ENCODE measurements around the gene AFG1L.

The AFG1L gene

GRCh38 chr6:108468346-108468745 lies 173.5 kb downstream of the AFG1L start:
- Histone ChIP-seq H3K36me3 (ENCODE audit: insufficient read depth, low read length) (no peaks in the 10 kb centered on the region), H3K4me3 (no peak overlapping the region), H3K9ac (ENCODE audit: insufficient read length) (no peak overlapping the region), H3K9me3 (ENCODE audit: low read depth, low read length) (no peaks in the 10 kb centered on the region), H3K27ac (no peak overlapping the region)
- no peak for DNase-seq (ENCODE audit: low read depth, low spot score)
- no peak for TF ChIP-seq EZH2 (IDR thresholded peaks at IDR 0.05)
- TF ChIP-seq FOXP2 (optimal IDR thresholded peaks at IDR 0.05; ENCODE audit: control extremely low read depth, extremely low read length, insufficient read depth): no peak
- TF ChIP-seq POLR2AphosphoS5 (IDR thresholded peaks at IDR 0.05; ENCODE audit: borderline replicate concordance, low read depth, low read length): no peak

DNA sequence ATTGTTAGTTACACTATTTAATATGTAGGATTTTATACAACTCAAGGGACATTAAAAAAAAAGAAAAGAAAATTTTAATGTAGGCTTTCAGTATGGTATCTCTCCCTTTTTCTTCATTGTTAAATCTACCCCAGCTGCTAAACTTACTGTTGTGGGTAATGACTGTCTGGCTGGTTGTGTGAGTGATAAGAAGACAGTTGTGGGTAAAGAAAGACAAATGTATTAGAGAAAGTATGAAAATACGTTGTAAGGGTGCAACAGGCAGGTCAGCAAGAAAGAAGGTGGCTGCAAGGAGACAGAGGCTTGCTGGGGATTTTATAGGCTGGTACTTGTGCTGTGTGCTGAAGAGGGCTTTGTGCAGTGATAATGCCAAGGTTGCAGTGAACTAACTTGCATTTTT lies 174.5 kb downstream of the AFG1L start:
- Histone ChIP-seq H3K9me3 (ENCODE audit: low read depth, low read length) (no peaks in the 10 kb centered on the region), H3K4me3 (no peak overlapping the region), H3K27ac (no peak overlapping the region), H3K9ac (ENCODE audit: insufficient read length) (no peak overlapping the region), H3K36me3 (ENCODE audit: insufficient read depth, low read length) (no peaks in the 10 kb centered on the region)
- DNase-seq (ENCODE audit: low read depth, low spot score): no peak
- TF ChIP-seq EZH2 (IDR thresholded peaks at IDR 0.05) (no peak), POLR2AphosphoS5 (IDR thresholded peaks at IDR 0.05; ENCODE audit: borderline replicate concordance, low read depth, low read length) (no peak), FOXP2 (optimal IDR thresholded peaks at IDR 0.05; ENCODE audit: control extremely low read depth, extremely low read length, insufficient read depth) (no peak)

DNA sequence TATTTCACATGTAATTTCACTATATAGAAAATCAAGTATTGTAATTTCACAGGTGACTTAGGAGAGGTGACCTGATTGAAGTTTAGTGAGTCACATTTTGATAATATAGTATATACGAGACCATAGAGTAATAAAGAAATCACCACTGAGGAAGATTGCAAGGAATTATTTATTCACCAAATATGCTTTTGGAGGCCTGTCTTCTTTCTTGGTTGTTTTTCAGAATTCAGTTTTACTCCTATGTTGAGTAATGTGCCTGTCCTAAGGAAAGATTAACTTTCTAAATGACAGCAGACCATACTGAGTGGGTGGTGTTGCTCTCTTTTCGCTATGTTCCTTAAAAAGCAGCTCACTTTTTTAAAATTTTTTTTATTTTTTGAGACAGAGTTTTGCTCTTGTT lies 178.3 kb downstream of the AFG1L start:
- no peaks in the 10 kb centered on the region for H3K36me3 ChIP-seq (ENCODE audit: insufficient read depth, low read length)
- H3K27ac ChIP-seq: no peak overlapping the region
- TF ChIP-seq POLR2AphosphoS5 (IDR thresholded peaks at IDR 0.05; ENCODE audit: borderline replicate concordance, low read depth, low read length) (no peak), FOXP2 (optimal IDR thresholded peaks at IDR 0.05; ENCODE audit: control extremely low read depth, extremely low read length, insufficient read depth) (no peak), EZH2 (IDR thresholded peaks at IDR 0.05) (no peak)
- no peak for DNase-seq (ENCODE audit: low read depth, low spot score)
- no peak overlapping the region for H3K4me3 ChIP-seq
- no peaks in the 10 kb centered on the region for H3K9me3 ChIP-seq (ENCODE audit: low read depth, low read length)
- H3K9ac ChIP-seq (ENCODE audit: insufficient read length): no peak overlapping the region

GRCh38 chr6:108476376-108476775 lies 181.5 kb downstream of the AFG1L start:
- H3K4me3 ChIP-seq: no peak overlapping the region
- no peaks in the 10 kb centered on the region for H3K9me3 ChIP-seq (ENCODE audit: low read depth, low read length)
- no peak for DNase-seq (ENCODE audit: low read depth, low spot score)
- no peak overlapping the region for H3K27ac ChIP-seq
- H3K9ac ChIP-seq (ENCODE audit: insufficient read length): no peak overlapping the region
- 0 out of 2 replicates have a peak, but pooled peaks cover 4% of the 10 kb centered on the region for H3K36me3 ChIP-seq (ENCODE audit: insufficient read depth, low read length)
- TF ChIP-seq POLR2AphosphoS5 (IDR thresholded peaks at IDR 0.05; ENCODE audit: borderline replicate concordance, low read depth, low read length) (no peak), EZH2 (IDR thresholded peaks at IDR 0.05) (no peak), FOXP2 (optimal IDR thresholded peaks at IDR 0.05; ENCODE audit: control extremely low read depth, extremely low read length, insufficient read depth) (no peak)

DNA sequence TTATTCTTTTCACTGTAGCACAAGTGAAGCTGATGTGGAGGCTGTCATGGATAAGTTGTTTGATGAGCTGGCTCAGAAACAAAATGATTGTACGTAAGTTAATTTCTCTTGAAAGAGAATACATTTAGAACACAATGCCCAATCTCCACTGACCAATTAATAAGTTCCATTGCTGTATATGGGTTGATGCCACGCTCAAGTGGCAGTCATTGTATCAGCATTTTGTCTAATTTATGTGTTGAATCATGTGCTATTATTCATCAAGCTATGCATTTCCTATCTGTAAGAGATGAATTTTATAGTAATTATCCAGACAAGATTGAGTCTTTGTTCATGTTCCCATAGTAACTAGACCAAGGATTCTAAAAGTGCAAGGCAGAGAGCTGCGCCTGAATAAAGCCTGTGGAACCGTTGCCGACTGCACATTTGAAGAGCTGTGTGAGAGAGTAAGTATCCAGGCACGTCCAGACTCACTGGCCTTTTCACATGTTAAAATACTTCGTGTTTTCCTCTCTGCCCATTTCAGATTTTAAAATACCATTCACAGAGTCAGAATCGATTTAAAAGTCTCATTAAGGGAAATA lies 182.1 kb downstream of the AFG1L start:
- Histone ChIP-seq H3K9ac (ENCODE audit: insufficient read length) (no peak overlapping the region), H3K4me3 (no peak overlapping the region), H3K36me3 (ENCODE audit: insufficient read depth, low read length) (0 out of 2 replicates have a peak, but pooled peaks cover 4% of the 10 kb centered on the region), H3K9me3 (ENCODE audit: low read depth, low read length) (no peaks in the 10 kb centered on the region), H3K27ac (no peak overlapping the region)
- no peak for DNase-seq (ENCODE audit: low read depth, low spot score)
- TF ChIP-seq EZH2 (IDR thresholded peaks at IDR 0.05): no peak
- no peak for TF ChIP-seq FOXP2 (optimal IDR thresholded peaks at IDR 0.05; ENCODE audit: control extremely low read depth, extremely low read length, insufficient read depth)
- no peak for TF ChIP-seq POLR2AphosphoS5 (IDR thresholded peaks at IDR 0.05; ENCODE audit: borderline replicate concordance, low read depth, low read length)

DNA sequence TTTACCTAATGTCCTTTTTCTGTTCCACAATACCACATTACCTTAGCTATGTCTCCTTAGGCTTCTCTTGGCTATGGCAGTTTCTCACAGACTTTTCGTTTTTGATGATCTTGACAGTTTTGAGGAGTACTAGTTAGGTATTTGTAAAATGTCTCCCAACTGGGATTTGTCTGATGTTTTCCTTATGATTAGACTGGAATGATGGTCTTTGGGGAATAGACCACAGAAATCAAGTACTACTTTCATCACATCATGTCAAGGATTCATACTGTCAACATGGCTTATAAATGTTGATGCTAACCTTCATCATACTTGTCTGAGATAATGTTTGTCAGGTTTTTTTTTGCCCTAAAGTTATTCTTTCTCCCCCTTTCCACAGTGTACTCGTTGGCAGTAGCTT lies 187.7 kb downstream of the AFG1L start:
- Histone ChIP-seq H3K9ac (ENCODE audit: insufficient read length) (no peak overlapping the region), H3K9me3 (ENCODE audit: low read depth, low read length) (no peaks in the 10 kb centered on the region), H3K36me3 (ENCODE audit: insufficient read depth, low read length) (0 out of 2 replicates have a peak, but pooled peaks cover 4% of the 10 kb centered on the region), H3K27ac (no peak overlapping the region), H3K4me3 (no peak overlapping the region)
- DNase-seq (ENCODE audit: low read depth, low spot score): no peak
- TF ChIP-seq EZH2 (IDR thresholded peaks at IDR 0.05): no peak

DNA sequence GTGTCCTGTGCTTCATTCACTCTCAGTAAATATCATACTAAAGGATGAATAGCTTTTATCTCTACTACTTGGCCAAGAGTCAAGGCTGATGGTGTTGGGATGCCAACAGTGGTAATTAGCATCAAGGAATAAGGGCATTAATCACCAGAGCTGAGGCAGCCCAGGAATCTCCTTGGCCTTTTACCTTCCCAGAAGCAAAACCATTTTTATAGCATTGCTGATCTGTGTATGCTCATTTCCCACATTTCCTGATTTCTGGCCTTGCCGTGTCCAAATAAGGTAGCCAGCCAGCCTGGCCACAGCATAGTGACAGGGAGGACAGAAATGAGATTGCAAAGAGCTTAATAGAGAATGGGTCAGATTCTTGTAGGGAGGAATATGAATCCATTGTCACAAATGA lies 189.2 kb downstream of the AFG1L start:
- TF ChIP-seq FOXP2 (optimal IDR thresholded peaks at IDR 0.05; ENCODE audit: control extremely low read depth, extremely low read length, insufficient read depth) (no peak), POLR2AphosphoS5 (IDR thresholded peaks at IDR 0.05; ENCODE audit: borderline replicate concordance, low read depth, low read length) (no peak), EZH2 (IDR thresholded peaks at IDR 0.05) (no peak)
- Histone ChIP-seq H3K9me3 (ENCODE audit: low read depth, low read length) (no peaks in the 10 kb centered on the region), H3K4me3 (no peak overlapping the region), H3K36me3 (ENCODE audit: insufficient read depth, low read length) (0 out of 2 replicates have a peak, but pooled peaks cover 4% of the 10 kb centered on the region), H3K9ac (ENCODE audit: insufficient read length) (no peak overlapping the region), H3K27ac (no peak overlapping the region)
- DNase-seq (ENCODE audit: low read depth, low spot score): no peak

DNA sequence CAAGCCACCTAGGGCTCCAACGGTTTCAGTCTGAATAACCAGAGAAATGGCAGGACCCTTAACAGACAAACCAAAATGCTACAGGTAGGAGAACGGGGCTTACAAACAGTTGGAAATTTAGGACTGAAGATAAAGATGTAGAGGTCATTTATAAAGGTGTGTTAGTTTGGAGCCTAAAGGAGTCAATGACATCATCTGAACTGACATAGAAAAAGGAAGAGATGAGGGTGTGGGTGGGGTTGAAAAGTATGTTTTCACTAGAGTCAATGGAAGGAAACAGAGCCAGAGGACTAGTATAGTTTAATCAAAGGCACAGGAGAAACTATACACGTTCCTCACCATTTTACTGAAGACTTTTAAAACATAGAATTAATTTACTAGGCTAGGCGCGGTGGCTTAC lies 194.8 kb downstream of the AFG1L start:
- no peak for DNase-seq (ENCODE audit: low read depth, low spot score)
- no peaks in the 10 kb centered on the region for H3K9me3 ChIP-seq (ENCODE audit: low read depth, low read length)
- TF ChIP-seq EZH2 (IDR thresholded peaks at IDR 0.05) (no peak), FOXP2 (optimal IDR thresholded peaks at IDR 0.05; ENCODE audit: control extremely low read depth, extremely low read length, insufficient read depth) (no peak), POLR2AphosphoS5 (IDR thresholded peaks at IDR 0.05; ENCODE audit: borderline replicate concordance, low read depth, low read length) (no peak)

DNA sequence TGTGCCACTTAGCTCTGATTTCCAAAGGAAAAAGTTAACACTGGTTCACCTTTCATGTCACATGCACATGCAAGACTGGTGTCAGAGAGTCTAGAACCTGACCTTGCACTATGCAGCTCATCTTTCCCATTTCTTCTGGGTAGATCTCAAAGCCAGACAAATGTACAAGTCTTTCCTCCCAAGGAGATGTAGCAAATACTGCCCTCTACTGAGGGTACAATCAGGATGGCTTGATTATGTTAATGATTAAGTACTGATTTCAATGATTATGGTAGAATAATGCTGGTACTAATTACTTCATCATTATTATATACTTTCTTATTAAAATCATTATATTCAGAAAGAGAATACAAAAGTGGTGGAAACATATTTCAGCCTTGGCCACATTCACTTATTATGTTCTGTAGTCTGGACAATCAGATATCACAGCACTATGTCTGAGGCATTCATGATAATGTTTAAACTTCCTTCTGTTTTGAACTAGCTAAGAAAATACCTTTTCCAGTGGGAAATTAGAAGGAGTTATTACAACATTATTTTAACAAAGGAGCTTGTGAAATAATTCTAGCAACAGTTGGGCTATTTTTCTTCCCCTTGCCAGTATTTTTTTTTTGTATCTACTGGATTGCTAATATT lies 197.4 kb downstream of the AFG1L start:
- no peak for TF ChIP-seq FOXP2 (optimal IDR thresholded peaks at IDR 0.05; ENCODE audit: control extremely low read depth, extremely low read length, insufficient read depth)
- no peaks in the 10 kb centered on the region for H3K9me3 ChIP-seq (ENCODE audit: low read depth, low read length)
- peak; percentile 53 for DNase-seq (ENCODE audit: low read depth, low spot score)
- H3K4me3 ChIP-seq: no peak overlapping the region
- no peaks in the 10 kb centered on the region for H3K36me3 ChIP-seq (ENCODE audit: insufficient read depth, low read length)
- no peak overlapping the region for H3K27ac ChIP-seq
- H3K9ac ChIP-seq (ENCODE audit: insufficient read length): no peak overlapping the region

More for the DNA sequence above, 194.8 kb downstream of the AFG1L start:
- Histone ChIP-seq H3K9ac (ENCODE audit: insufficient read length) (no peak overlapping the region), H3K36me3 (ENCODE audit: insufficient read depth, low read length) (no peaks in the 10 kb centered on the region), H3K4me3 (no peak overlapping the region), H3K27ac (no peak overlapping the region)
